Heart right ventricle (tissue), 16 donors: Measurements from ENCODE around the gene SEC14L2. TPM values are rescaled to one million over a fixed set of nuclear protein-coding genes. Genes with fewer than 3 reads are reported as not detected.

Source experiments
- ATAC-seq, 8 donors: fragments of 200-7000 bp; cut with Tn5 transposase; one replicate each; pipeline ENCODE4 v1.9.1; 2020; ENCODE audit warnings: mild to moderate bottlenecking in 8 of 8, moderate library complexity in 8 of 8, moderate number of reproducible peaks in 1 of 8
- DNase-seq, 2 donors: peaks; one replicate each; pipeline ENCODE4 v3.0.0-alpha.2; 2020
- H3K27ac ChIP-seq, 10 donors: fragments of 200-600 bp; sonication (generic) in 2 of 10; one replicate each; pipeline versions ENCODE4 v1.5.0 to v1.8.0; 2020 to 2022; ENCODE audit warnings: mild to moderate bottlenecking in 3 of 10
- H3K27me3 ChIP-seq, 7 donors: fragments of 200-600 bp; one replicate each; pipeline ENCODE4 v1.8.0; 2021 to 2022; ENCODE audit warnings: mild to moderate bottlenecking in 2 of 7
- H3K36me3 ChIP-seq, 9 donors: fragments of 200-600 bp; sonication (generic) in 1 of 9; one replicate each; pipeline versions ENCODE4 v1.5.0 to v1.8.0; 2020 to 2022; ENCODE audit warnings: mild to moderate bottlenecking in 2 of 9
- H3K4me1 ChIP-seq, 9 donors: fragments of 200-600 bp; sonication (generic) in 1 of 9; one replicate each; pipeline versions ENCODE4 v1.5.0 to v1.8.0; 2020 to 2022; ENCODE audit warnings: mild to moderate bottlenecking in 4 of 9
- H3K4me3 ChIP-seq, 10 donors: fragments of 200-600 bp; sonication (generic) in 2 of 10; one replicate each; pipeline versions ENCODE4 v1.5.0 to v1.8.0; 2020 to 2022; ENCODE audit warnings: mild to moderate bottlenecking in 7 of 10, moderate library complexity in 2 of 10
- H3K9me3 ChIP-seq, 11 donors: fragments of 200-600 bp in 10 of 11; sonication (generic) in 2 of 11; one replicate each; pipeline versions ENCODE4 v1.5.0 to v1.8.0; 2013 to 2022; ENCODE audit warnings: mild to moderate bottlenecking in 2 of 11, control low read depth in 1 of 11, moderate library complexity in 1 of 11
- WGBS, 2 donors: extraction: QIAGEN DNeasy Blood & Tissue Kit; methylation state at CpG; one replicate each; pipeline ENCODE4 v1.1.7; 2013; ENCODE audit warnings: inconsistent platforms in 1 of 2; 5-methylcytosine and 5-hydroxymethylcytosine counted together
- intact Hi-C, 10 donors: fragments of 100-400 bp; cut with DNase I; formaldehyde crosslinking; loops; one replicate each; pipeline versions ENCODE4 v1.11.1 to v1.14.2; 2022
- polyA plus RNA-seq, 2 donors: library from polyadenylated mRNA; stranded (reverse); fragments of 200-250 nt; gene quantifications; one replicate each; pipeline ENCODE4 v1.2.3, GENCODE V29; 2013
- total RNA-seq, 10 donors: library from RNA; stranded (reverse); fragmentation: NEBNext Ultra II Directional in 3 of 10; extraction: Animal tissue kit (Norgen Biotek cat#: 25700) in 3 of 10; gene quantifications; one replicate each; pipeline versions ENCODE4 v1.2.1 to v1.2.4, GENCODE V29; 2021 to 2023
- TF ChIP-seq, protein P1 (sequence below), 9 donors: fragments of 200-600 bp; sonication (generic) in 2 of 9; IDR thresholded peaks; one replicate each; pipeline versions ENCODE4 v1.5.0 to v1.8.0; 2021 to 2022; ENCODE audit warnings: antibody characterized with exemption in 9 of 9, mild to moderate bottlenecking in 5 of 9, moderate library complexity in 1 of 9
- donor health status: Arrhythmogenic right ventricular cardiomyopathy.
- donor health status: ischemic (EF 13 %, LVEDD 7.1; RV severe dilation, severe dysfunction).
- donor health status: healthy with polysubstance abuse.
- donor health status: DM: no; HTN: yes; CAD: no.
- donor health status: DM: no; HTN: no; CAD: no.
- donor health status: ischemic (EF 25% LVEDD 6.9; RV normal size, moderate dysfunction).
- donor health status: ischemic (EF 25% LVEDD 5.7; RV mildly dilated, moderate dysfunction).
- donor health status: healthy.
- donor health status: DM: yes; HTN: yes; CAD: no.
- donor health status: Ischemic cardiomyopathy.
- donor health status: ischemic (EF 35%, LVEDD 5.7; RV mildly dilated, moderate dysfunction).
- donor health status: nonischemic (EF 11% LVEDD 7.7; RV severe dilation, severe dysfunction).
- donor health status: DM: yes; HTN: yes; CAD: no.
- donor health status: PGD.
- donor health status: ischemic (EF 29% LVEDD 5.4; RV normal size, mild dysfunction).
- donor health status: nonischemic (EF 23%, LVEDD 6.1; RV moderate dilation, normal function).

SEC14L2 gene
- total and polyA plus RNA-seq, 12 donors, result 0.21 to 7.6 (median 0.87) TPM

DNA sequence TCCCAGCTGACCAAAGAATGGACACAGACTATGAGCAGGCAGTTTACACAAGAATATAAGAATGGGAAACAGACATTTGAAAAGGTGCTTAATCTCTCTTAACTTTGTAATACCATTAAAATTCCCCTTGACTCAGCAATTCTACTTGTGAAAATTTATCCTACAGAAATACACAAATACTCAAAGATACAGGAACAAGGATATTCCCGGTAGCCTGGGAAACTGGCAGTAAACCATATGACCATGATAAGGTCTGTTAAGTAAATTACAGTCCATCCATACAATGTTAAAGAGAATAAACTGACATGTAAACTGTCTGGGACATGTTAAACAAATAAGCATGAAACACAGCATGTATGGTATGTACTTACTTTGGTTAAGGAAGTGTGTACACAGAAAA lies 20.0 kb downstream of the SEC14L2 start:
- intact Hi-C loops, result no loop called here
- no peak for ATAC-seq
- Histone ChIP-seq H3K4me1 (peaks cover 0 to 21% (median 4%) of the 10 kb centered on the region in 9 donors), H3K27me3 (no peaks in the 10 kb centered on the region), H3K27ac (no peak overlapping the region), H3K9me3 (no peaks in the 10 kb centered on the region), H3K36me3 (peaks cover 0 to 87% (median 22%) of the 10 kb centered on the region in 9 donors), H3K4me3 (no peak overlapping the region)
- no peak for DNase-seq
- TF ChIP-seq, protein P1, sequence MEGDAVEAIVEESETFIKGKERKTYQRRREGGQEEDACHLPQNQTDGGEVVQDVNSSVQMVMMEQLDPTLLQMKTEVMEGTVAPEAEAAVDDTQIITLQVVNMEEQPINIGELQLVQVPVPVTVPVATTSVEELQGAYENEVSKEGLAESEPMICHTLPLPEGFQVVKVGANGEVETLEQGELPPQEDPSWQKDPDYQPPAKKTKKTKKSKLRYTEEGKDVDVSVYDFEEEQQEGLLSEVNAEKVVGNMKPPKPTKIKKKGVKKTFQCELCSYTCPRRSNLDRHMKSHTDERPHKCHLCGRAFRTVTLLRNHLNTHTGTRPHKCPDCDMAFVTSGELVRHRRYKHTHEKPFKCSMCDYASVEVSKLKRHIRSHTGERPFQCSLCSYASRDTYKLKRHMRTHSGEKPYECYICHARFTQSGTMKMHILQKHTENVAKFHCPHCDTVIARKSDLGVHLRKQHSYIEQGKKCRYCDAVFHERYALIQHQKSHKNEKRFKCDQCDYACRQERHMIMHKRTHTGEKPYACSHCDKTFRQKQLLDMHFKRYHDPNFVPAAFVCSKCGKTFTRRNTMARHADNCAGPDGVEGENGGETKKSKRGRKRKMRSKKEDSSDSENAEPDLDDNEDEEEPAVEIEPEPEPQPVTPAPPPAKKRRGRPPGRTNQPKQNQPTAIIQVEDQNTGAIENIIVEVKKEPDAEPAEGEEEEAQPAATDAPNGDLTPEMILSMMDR (IDR thresholded peaks at IDR 0.05), result no peak
- WGBS, 2 donors, result 63 to 71% methylated on average over 1 of the region's 1 CpG

- no peak for ATAC-seq
Observed at GRCh38 chr22:30420347-30421125, 23.7 kb downstream of the SEC14L2 start.

GRCh38 chr22:30421695-30422480 lies 25.1 kb downstream of the SEC14L2 start:
- peak overlapping the region in 5 of 10 donors; percentile 61 to 88 (median 74) for H3K4me3 ChIP-seq
- intact Hi-C loops, result no loop called here
- WGBS, 2 donors, result 65 to 72% methylated on average over 8 of the region's 8 CpGs

More at GRCh38 chr22:30420347-30421125, 23.7 kb downstream of the SEC14L2 start:
- no peaks in the 10 kb centered on the region for H3K27me3 ChIP-seq
- peaks cover 0 to 62% (median 21%) of the 10 kb centered on the region in 9 donors for H3K36me3 ChIP-seq
- H3K4me3 ChIP-seq, result no peak overlapping the region
- TF ChIP-seq, protein P1 (IDR thresholded peaks at IDR 0.05), result no peak
- DNase-seq, result no peak
- no peaks in the 10 kb centered on the region for H3K9me3 ChIP-seq
- intact Hi-C loops, result no loop called here
- WGBS, 2 donors, result 81% methylated on average over 6 of the region's 6 CpGs
- H3K27ac ChIP-seq, result peak overlapping the region in 1 of 10 donors; percentile 97
- peaks cover 7 to 51% (median 30%) of the 10 kb centered on the region in 9 donors for H3K4me1 ChIP-seq

More at GRCh38 chr22:30421695-30422480, 25.1 kb downstream of the SEC14L2 start:
- ATAC-seq (no peak), DNase-seq (no peak)
- Histone ChIP-seq H3K4me1 (peaks cover 7 to 65% (median 41%) of the 10 kb centered on the region in 9 donors), H3K36me3 (peaks cover 0 to 49% (median 10%) of the 10 kb centered on the region in 9 donors), H3K27ac (peak overlapping the region in 8 of 10 donors; percentile 90 to 98 (median 96)), H3K9me3 (no peaks in the 10 kb centered on the region), H3K27me3 (no peaks in the 10 kb centered on the region)
- TF ChIP-seq, protein P1 (IDR thresholded peaks at IDR 0.05), result no peak
